Endothelial cell (in vitro differentiated cells): ENCODE results near the gene PLA2G5. TPM values are rescaled to one million over a fixed set of nuclear protein-coding genes. Genes with fewer than 3 reads are reported as not detected.
"Not testable (repeated sequence)": the region's sequence is repeated elsewhere in the genome, so short reads cannot be mapped to it uniquely, and the experiment has no call there.

Source experiments
- DNase-seq: peaks from one replicate; pipeline ENCODE4 v3.0.0; 2021; ENCODE audit warnings: low spot score
- H3K27ac Mint-ChIP-seq: one replicate; pipeline ENCODE4 v1.8.0; 2021; ENCODE audit warnings: mixed read lengths, inconsistent platforms; ENCODE audit not compliant: unreplicated experiment
- H3K27me3 Mint-ChIP-seq: one replicate; pipeline ENCODE4 v1.8.0; 2021; ENCODE audit warnings: mild to moderate bottlenecking, moderate library complexity, mixed read lengths, inconsistent platforms; ENCODE audit not compliant: unreplicated experiment
- H3K36me3 Mint-ChIP-seq: one replicate; pipeline ENCODE4 v1.8.0; 2021; ENCODE audit warnings: mild to moderate bottlenecking, low read depth, mixed read lengths, inconsistent platforms; ENCODE audit not compliant: unreplicated experiment
- H3K4me1 Mint-ChIP-seq: one replicate; pipeline ENCODE4 v1.8.0; 2021; ENCODE audit warnings: mild to moderate bottlenecking, mixed read lengths, inconsistent platforms; ENCODE audit not compliant: unreplicated experiment
- H3K4me3 Mint-ChIP-seq: one replicate; pipeline ENCODE4 v1.8.0; 2021; ENCODE audit warnings: mild to moderate bottlenecking, mixed read lengths, inconsistent platforms; ENCODE audit not compliant: unreplicated experiment
- H3K9me3 Mint-ChIP-seq: one replicate; pipeline ENCODE4 v1.8.0; 2021; ENCODE audit warnings: mixed read lengths, inconsistent platforms; ENCODE audit not compliant: unreplicated experiment
- total RNA-seq: library from RNA; stranded (reverse); fragmentation: NEBNext Ultra II Directional; extraction: Animal tissue kit (Norgen Biotek cat#: 25700); gene quantifications from one replicate; pipeline ENCODE4 v1.2.1, GENCODE V29; 2021; ENCODE audit not compliant: unreplicated experiment
- TF ChIP-seq, protein P1 (sequence below): fragments of 200-600 bp; sonication (generic); IDR thresholded peaks from one replicate; pipeline ENCODE4 v1.5.0; 2021; ENCODE audit warnings: antibody characterized with exemption; ENCODE audit not compliant: unreplicated experiment

The PLA2G5 gene
- total RNA-seq, 1 donor from 2014 or later: 0.77 TPM

DNA sequence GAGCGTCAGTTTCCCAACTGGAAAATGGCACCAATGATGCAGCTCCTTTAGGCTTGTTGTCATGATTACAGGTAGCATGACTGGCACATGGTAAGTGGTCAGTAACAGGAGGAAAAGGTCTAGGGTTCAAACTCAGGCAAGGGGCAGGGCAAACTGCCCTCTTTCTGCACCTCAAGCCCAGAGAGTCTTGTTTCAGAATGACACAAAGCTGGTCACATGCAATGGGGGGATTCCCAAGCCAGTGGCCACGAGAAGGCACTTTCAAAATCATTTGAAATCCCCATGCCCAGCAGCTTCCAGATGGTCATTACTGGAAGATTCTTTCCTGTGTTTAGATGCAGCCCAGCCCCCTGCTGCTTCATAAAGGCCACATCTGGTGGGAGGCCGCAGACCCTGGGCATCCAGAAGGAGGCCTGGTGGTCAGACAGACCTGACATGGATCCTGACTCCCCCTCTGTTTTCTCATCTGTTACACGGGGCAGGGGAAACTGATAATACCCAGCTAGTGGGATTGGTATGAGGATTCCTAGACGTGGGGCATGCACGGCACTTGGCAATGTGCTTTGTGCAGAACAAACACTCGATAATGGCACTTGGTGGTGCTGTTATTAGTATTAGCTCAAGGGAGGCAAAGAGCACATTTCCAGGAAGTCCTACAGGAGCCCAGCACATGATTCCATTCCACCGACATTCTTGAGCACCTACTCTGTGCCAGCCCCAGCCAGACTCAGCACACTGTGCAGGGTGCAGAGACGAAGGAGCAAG lies 56.2 kb downstream of the PLA2G5 start:
- Mint-ChIP-seq H3K4me3 (no peak overlapping the region), H3K36me3 (no peaks in the 10 kb centered on the region), H3K27me3 (peaks cover 5% of the 10 kb centered on the region), H3K27ac (no peak overlapping the region), H3K4me1 (no peaks in the 10 kb centered on the region), H3K9me3 (no peaks in the 10 kb centered on the region)
- TF ChIP-seq, protein P1, sequence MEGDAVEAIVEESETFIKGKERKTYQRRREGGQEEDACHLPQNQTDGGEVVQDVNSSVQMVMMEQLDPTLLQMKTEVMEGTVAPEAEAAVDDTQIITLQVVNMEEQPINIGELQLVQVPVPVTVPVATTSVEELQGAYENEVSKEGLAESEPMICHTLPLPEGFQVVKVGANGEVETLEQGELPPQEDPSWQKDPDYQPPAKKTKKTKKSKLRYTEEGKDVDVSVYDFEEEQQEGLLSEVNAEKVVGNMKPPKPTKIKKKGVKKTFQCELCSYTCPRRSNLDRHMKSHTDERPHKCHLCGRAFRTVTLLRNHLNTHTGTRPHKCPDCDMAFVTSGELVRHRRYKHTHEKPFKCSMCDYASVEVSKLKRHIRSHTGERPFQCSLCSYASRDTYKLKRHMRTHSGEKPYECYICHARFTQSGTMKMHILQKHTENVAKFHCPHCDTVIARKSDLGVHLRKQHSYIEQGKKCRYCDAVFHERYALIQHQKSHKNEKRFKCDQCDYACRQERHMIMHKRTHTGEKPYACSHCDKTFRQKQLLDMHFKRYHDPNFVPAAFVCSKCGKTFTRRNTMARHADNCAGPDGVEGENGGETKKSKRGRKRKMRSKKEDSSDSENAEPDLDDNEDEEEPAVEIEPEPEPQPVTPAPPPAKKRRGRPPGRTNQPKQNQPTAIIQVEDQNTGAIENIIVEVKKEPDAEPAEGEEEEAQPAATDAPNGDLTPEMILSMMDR: no peak
- DNase-seq: no peak

DNA sequence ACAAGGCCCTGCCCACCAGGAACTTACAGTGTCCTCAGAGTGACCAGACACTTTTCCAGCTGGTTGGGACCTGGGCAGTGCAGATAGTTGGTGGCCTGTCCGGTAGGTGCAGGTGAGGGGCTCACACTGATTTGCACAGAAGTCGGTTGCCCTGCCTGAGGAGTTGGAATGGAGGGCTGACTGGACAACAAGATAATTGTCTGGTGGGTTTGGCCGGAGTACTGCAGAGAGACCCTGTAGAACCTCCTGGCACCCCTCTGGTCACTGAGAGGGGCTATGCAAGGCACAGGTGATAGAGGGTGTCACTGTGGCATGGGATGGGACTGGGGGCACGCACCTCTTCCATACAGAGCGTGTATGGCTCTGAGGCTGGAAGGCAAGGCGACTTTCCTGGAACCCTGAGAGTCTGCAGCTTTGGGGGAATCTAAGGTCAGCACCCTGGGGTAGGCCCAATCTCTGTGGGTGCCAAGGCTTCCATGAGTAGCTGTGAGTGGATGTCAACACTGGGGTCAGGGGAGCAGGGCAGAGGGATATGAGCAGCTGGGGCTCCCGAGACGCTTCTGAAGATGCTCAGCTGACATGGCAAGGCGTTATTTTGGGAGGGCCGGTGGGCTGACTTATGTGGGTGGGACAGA lies 56.9 kb downstream of the PLA2G5 start:
- no peak overlapping the region for H3K4me3 Mint-ChIP-seq
- TF ChIP-seq, protein P1: no peak
- peaks cover 1% of the 10 kb centered on the region for H3K36me3 Mint-ChIP-seq
- H3K27me3 Mint-ChIP-seq: peaks cover 5% of the 10 kb centered on the region
- no peaks in the 10 kb centered on the region for H3K4me1 Mint-ChIP-seq
- no peak for DNase-seq
- H3K27ac Mint-ChIP-seq: no peak overlapping the region
- H3K9me3 Mint-ChIP-seq: no peaks in the 10 kb centered on the region

DNA sequence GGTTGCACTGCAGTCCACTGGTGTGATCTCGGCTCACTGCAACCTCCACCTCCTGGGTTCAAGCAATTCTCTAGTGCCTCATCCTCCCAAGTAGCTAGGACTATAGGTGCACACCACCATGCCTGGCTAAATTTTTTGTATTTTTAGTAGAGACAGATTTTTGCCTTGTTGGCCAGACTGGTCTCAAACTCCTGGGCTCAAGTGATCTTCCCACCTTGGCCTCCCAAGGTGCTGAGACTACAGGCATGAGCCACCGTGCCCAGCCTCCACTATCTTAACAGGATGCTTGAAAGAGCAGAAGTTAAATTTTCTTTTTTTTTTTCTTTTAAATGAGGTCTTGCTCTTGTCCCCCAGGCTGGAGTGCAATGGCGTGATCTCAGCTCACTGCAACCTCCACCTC lies 60.5 kb downstream of the PLA2G5 start:
- not testable (repeated sequence) for H3K4me1 Mint-ChIP-seq, H3K27me3 Mint-ChIP-seq, H3K4me3 Mint-ChIP-seq, H3K27ac Mint-ChIP-seq, H3K36me3 Mint-ChIP-seq, H3K9me3 Mint-ChIP-seq, DNase-seq

DNA sequence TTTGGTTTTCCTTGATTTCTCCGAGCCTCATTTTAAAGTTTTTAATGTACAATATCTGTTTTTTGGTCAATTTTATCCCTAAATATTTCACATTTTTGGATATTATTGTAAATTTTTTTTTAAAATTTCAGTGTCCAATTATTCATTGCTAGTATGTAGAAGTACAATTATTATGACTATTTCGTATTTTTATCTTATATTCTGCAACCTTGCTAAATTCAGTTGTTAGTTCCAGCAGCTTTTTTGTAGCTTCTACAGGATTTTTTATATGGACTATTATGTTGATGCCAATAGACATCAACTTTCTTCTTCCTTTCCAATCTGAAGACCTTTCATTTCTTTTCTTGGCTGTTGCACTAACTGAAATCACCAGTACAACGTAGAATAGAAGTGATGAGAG lies 65.0 kb downstream of the PLA2G5 start:
- H3K27me3 Mint-ChIP-seq: peaks cover 2% of the 10 kb centered on the region
- H3K9me3 Mint-ChIP-seq: no peaks in the 10 kb centered on the region
- TF ChIP-seq, protein P1: no peak
- H3K27ac Mint-ChIP-seq: no peak overlapping the region
- H3K4me3 Mint-ChIP-seq: no peak overlapping the region
- peaks cover 5% of the 10 kb centered on the region for H3K36me3 Mint-ChIP-seq
- no peak for DNase-seq
- H3K4me1 Mint-ChIP-seq: no peaks in the 10 kb centered on the region

DNA sequence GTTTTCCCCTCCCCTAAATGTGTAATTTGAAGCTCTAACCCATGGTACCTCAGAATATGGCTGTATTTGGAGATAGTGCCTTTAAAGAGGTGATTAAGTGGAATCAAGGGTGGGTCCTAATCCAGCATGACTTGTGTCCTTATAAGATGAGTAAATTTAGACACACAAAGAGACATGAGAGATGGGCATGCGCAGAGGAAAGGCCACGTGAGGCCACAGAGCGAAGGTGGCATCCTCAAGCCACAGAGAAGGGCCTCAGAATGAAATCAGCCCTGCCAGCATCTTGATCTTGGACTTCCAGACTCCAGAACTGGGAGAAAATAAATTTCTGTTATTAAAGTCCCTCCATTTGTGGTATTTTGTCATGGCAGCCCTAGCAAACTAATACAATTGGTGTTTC lies 66.3 kb downstream of the PLA2G5 start:
- no peaks in the 10 kb centered on the region for H3K9me3 Mint-ChIP-seq
- H3K27me3 Mint-ChIP-seq: peaks cover 2% of the 10 kb centered on the region
- H3K36me3 Mint-ChIP-seq: peaks cover 5% of the 10 kb centered on the region
- no peak for DNase-seq
- no peak overlapping the region for H3K27ac Mint-ChIP-seq
- H3K4me3 Mint-ChIP-seq: no peak overlapping the region
- TF ChIP-seq, protein P1: no peak
- H3K4me1 Mint-ChIP-seq: no peaks in the 10 kb centered on the region
